Measurements from ENCODE around the gene PITX2.

- TF ChIP-seq CTCF (IDR thresholded peaks at IDR 0.05) (no peak), POLR2A (IDR thresholded peaks at IDR 0.05) (no peak)
Measured at GRCh38 chr4:110663206-110663605, 40.3 kb upstream of the PITX2 start.

All from thyroid gland (tissue), 4 donors.